ENCODE results near the gene TMEM91.
"Not testable (repeated sequence)": the region's sequence is repeated elsewhere in the genome, so short reads cannot be mapped to it uniquely, and the experiment has no call there.

TMEM91 gene

DNA sequence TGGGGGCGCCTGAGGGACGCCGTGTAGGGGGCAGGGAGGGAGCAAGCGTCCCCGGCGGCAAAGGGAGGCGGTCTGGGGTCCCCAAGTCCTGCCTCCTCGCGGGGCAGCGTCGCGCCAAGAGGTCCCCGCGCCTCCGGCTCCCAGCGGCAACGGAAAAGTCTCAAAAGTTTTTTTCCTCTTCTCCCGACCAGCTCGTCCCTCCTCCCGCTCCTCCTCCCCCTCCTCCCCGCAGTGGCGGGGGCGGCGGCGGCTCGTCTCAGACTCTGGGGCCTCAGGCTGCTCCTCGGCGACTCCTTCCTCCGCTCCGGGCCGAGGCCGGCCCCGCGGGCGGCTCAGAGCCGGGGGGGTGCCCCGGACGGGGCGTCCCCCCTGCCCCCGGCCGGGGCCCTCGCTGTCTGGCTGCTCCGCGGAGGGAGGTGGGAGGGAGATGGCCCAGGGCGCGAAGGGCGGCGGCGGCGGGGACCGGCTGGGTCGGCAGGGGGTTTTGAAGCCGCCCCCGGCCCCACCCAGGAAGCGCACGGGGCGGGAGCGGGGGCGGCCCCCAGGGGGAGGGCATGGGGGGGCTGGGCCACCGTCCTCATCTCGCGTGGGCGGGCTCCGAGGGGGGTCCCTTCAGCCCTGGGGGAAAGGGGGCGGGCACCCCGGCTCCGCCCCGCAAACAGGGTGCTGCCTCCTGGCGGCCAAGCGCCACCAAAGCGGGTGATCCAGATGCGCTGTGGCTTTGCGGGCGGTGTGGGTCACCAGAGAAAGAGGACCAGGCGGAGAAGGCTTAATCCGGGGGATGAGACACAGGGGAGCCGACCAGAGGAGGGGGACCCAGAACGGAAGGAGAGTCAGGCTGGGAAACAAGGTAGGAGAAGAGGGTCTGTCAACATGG is 22.6 kb upstream of the TMEM91 start, which contains the start of gene TGFB1:
Gene TGFB1, minus strand, starts transcription at position 457 of the 877 bp plus-strand sequence. CDS start 878 bp downstream, outside the sequence.
- DNase-seq: peak; percentile 87

DNA sequence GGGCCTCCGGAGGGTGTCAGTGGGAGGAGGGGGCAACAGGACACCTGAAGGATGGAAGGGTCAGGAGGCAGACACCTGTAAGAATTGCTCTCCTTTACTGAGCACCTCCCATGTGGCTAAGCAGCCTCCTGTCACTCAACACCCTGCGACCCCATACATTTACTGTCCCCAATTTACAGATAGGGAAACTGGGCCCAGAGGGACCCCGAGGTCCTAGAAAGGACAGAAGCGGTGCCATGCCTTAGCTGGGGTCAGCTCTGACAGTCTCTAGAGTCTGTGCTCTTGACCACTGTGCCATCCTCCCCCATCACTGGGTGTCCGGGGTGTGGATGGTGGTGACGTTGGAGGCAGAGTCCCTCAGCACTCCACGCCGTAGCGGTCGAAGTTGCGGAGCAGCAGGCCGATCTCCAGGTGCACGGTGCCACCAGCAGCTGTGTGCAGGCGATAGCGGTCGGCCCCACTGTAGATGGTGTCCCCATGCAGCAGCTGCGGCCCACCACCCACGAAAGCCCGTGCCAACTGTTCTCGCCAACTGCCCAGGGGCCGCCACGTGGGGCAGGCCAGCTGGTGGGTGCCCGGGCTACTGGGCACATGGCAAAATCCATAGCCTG is 21.9 kb upstream of the TMEM91 start:
- DNase-seq: no peak

- DNase-seq: no peak
These were observed 21.3 kb upstream of the TMEM91 start for GRCh38 chr19:41355035-41355434.

GRCh38 chr19:41355802-41356201 is 20.5 kb upstream of the TMEM91 start:
- no peak for DNase-seq

DNA sequence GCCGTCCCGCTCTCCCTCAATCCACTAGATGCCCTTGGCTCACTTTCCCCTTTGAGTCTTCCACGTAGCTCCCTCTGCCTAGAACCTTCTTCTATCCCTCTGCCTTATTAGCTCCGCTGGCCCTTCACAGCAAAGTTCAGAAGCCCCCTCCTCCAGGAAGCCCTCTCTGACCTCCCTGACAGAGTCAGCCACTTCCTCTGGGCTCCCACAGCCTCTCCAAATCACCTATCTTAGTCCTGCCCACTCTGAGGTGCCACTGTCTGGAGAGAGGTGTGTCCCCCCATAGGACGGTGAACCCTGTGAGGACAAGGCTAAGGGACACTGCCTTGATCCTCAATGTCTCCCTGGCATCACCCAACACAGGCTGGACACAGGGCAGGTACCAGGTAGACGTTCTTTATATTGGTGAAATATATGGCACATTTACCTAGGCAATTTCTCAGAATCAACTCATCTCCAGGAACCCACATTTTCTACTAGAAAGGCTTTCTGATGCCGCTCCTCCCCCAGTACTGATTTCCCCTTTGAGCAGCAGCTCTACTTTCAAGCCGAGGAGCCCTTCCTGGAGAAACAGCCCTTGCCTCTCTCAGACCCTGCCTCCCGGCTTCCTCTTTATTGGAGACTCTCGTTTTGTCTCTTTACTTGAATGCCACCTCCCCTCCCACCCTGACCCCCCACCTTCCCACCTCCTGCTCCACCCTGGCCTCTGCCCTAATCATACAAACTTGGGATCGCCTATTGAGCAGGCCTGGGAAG is 19.2 kb upstream of the TMEM91 start:
- DNase-seq: no peak

- no peak for DNase-seq
These were observed 18.6 kb upstream of the TMEM91 start for GRCh38 chr19:41357746-41358145.

DNA sequence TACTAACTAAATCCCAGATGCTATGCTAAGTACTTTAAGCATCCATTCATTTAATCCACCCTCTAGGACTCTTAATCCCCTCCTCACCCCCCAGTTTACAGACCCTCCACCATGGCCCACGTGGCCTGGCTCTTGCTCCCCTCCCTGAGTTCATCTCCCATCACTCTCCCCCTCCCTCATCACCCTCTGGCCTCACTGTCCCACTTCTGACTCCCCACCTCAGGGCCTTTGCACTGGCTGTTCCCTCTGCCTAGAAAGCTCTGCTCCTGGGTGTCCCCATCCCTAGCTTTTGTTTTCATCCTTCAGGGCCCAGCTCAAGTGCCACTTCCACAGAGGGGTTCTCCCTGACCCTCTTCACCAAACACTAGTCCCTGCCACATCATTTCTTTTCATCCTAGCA is 16.6 kb upstream of the TMEM91 start:
- no peak for DNase-seq

DNA sequence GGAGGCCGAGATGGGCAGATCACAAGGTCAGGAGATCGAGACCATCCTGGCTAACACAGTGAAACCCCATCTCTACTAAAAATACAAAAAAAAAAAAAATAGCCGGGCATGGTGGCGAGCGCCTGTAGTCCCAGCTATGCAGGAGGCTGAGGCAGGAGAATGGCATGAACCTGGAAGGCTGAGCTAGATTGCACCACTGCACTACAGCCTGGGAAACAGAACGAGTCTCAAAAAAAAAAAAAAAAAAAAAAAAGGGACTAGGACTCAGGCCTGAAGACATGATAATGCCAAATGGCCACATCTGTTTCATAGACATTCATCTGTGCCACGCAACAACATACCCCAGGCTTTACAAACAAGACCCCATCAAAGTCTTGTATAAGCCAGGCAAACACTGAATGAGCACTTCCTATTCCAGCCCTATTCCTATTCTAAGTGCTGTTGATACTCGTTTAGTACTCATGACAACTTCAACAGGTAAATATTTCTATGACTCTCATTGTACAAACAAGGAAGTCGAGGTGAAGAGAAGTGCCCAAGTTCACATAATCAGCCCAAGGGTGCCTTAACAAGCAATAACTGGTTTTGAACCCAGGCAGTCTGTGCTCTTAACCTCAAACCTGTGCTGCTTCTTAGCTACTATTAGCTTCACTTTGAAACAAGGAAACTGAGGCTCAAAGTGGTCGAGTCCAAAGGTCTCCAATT is 14.0 kb upstream of the TMEM91 start:
- no peak for DNase-seq

DNA sequence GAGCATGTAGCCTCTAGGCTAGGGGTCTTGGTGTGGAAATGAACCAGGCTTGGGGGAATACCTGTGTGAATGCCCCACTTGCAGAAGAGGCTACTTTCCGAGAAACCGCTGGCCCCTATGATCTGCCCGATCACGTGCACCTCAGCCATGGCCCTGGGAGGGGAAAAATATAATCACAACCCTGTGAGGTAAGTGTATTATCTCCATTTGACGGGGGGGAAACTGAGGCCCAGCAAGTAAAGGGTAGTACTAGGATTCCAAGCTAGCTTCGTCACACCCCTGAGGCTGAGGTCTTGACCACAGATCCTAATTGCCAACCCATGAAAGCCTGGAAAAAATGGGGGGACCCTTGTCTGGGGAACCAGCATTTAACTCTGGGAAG is 13.0 kb upstream of the TMEM91 start:
- DNase-seq: no peak

DNA sequence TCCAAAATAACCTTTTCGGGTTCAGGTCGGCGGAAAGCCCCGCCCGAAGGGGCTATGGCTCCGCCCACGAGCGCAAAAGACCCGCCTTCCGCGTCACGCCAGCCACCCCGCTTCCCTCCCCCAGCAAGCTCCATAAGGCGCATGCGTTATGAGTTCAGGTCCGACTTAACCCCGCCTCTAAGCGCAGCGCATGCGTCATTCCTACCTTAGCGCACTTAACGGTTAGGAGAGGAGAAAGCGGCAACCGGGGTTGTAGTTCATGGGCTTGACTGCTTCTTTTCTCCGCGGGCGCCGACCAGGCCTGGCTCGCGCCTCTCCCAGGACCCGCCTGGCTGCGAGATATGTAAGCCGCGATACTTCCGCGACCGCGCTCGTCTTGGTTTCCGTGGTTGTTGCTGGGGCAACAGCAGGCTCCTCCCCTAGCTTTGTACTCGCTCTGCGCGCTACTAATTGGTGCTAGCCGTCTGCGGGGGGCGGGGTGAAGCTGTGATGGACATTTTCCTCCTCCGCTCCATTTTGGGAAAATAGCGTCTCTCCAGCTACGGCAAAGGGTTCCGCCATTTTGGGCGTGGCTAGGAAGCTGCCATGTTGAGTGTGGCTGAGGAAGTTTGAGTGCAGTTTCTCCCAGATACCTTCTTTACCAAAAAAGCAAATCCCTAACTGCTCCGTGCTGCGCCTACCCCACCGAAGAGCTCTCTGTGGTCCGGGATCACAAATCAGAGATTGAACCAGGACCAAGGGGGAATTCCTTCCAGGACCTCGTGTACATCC is 12.4 kb upstream of the TMEM91 start, which contains the start of gene B9D2:
Gene B9D2, minus strand, starts transcription at position 397 of the 771 bp plus-strand sequence. CDS start 630 bp downstream, outside the sequence.
- peak; percentile 98 for DNase-seq

GRCh38 chr19:41364524-41365391 is 11.6 kb upstream of the TMEM91 start:
- no peak for DNase-seq

GRCh38 chr19:41366089-41366488 is 10.2 kb upstream of the TMEM91 start:
- peak; percentile 71 for DNase-seq

- peak; percentile 80 for DNase-seq
These were observed 8.5 kb upstream of the TMEM91 start for GRCh38 chr19:41367848-41368301.

DNA sequence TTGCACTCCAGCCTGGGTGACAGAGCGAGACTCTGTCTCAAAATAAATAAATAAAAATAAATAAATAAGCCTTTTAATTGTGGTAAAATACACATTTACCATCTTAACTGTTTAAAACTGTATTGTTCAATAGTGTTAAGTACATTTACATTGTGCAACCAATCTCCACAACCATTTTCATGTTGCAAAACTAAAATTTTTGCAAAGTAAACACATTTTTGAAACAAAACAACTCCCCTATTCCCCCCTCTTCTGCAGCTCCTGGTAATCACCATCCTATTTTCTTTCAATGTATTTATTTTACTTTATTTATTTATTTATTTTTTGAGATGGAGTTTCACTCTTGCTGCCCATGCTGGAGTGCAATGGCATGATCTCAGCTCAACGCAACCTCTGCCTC is 6.6 kb upstream of the TMEM91 start:
- DNase-seq: no peak

GRCh38 chr19:41371119-41371518 is 5.2 kb upstream of the TMEM91 start:
- not testable (repeated sequence) for DNase-seq

GRCh38 chr19:41371541-41371940 is 4.8 kb upstream of the TMEM91 start:
- DNase-seq: no peak

DNA sequence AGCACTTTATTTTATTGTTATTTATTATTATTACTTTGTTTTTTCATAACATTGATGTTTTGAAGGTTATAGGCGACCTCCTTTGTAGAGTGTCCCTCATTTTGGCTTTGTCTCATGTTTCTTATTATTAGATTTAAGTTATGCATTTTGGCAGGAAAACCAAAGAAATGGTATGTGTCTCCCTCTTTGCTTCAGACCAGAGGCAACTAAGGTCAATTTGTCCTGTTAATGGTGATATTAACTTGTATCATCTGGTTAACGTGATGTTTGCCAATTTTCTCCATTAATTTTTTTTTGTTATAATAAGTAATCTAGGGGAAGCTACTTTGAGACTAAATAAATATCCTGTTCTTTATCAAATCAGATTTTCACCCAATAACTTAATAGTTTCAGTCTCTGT is 3.8 kb upstream of the TMEM91 start:
- DNase-seq: no peak

DNA sequence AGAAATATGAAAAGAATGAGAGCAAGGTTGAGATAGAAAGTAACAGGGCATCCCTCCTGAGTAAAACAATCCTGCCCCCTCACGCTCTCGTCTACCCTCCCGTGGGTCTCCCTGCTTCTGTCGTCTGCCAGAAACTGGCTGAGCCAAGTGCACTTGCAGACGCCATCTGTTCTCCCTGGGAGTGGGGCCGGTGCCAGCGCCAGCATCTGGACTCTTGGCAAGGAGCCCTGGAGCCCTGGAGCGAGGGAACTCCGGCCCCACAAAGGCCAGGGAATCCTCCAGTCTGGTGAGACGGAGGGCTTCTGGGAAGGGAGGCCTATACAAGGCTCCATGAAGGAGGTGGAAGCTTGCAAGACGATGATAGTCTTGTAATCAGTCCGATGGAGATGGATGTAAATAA is 2.3 kb upstream of the TMEM91 start:
- DNase-seq: no peak

DNA sequence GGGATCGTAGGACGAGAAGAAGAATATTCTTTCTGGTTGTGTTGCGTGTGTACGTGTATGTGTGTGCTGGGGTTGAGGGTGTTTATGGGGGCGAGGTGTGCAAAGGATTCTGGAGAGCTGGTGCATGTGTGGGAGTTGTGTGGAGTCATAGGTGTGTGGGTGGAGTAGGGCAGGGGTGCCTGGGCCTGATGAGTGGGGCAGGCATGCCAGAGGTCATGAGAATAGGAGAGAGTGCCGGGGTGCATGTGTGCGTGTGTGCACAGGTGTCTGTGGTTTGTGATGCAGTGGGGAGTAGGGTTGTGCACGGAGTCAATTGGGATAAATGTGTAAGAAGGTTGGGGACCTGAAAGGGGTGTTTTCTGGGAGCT is 649 bp downstream of the TMEM91 start:
- no peak for DNase-seq

DNA sequence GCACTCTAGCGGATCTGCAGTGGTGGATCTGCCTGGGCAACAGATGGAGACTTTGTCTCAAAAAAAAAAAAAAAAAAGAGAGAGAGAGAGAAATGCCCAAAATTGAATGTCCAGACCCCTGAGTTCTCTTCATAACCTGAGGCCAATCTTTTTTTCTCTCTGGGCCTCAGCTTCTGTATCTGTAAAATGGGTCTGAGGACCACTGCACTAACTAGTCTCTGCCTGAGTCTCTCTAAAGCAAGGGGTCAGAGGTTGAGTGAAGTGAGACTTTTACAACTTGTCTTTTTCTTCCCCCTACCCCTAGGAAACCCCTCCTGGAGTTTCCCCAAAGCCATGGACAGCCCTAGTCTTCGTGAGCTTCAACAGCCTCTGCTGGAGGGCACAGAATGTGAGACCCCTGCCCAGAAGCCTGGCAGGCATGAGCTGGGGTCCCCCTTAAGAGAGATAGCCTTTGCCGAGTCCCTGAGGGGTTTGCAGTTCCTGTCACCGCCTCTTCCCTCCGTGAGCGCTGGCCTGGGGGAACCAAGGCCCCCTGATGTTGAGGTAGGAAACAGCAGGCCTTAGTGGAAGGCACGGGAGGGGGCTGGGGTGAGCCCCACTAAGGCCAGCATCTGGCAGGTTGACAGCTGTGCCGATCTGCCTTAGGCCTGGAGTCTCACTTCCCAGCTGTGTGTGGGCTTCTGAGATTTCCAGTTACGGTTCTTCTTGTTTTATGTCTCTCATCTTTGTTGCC is 1.8 kb downstream of the TMEM91 start:
- DNase-seq: no peak
